GM21390 (cell line): ENCODE measurements around the gene SMIM38.
A peak's percentile ranks its signal among the peaks of the same experiment; 100 is the strongest.

Experiments
- ATAC-seq: cut with Tn5 transposase; IDR thresholded peaks from one replicate; pipeline ENCODE4 v1.9.1; 2021; ENCODE audit not compliant: unreplicated experiment

Gene SMIM38

GRCh38 chr11:69158301-69159149, 2.8 kb downstream of the SMIM38 start:
- ATAC-seq = no peak

- no peak for ATAC-seq
Observed at GRCh38 chr11:69159150-69159852, 3.6 kb downstream of the SMIM38 start.

- no peak for ATAC-seq
Observed at GRCh38 chr11:69160296-69161116, 4.8 kb downstream of the SMIM38 start.

GRCh38 chr11:69161117-69161407, 5.3 kb downstream of the SMIM38 start:
- ATAC-seq = no peak

- no peak for ATAC-seq
Observed at GRCh38 chr11:69162505-69162904, 6.8 kb downstream of the SMIM38 start.

- ATAC-seq = no peak
Observed at GRCh38 chr11:69163842-69164241, 8.1 kb downstream of the SMIM38 start.

GRCh38 chr11:69164824-69165223, 9.1 kb downstream of the SMIM38 start:
- ATAC-seq = no peak

- ATAC-seq = no peak
Observed at GRCh38 chr11:69165775-69166174, 10.0 kb downstream of the SMIM38 start.

- peak; percentile 95 for ATAC-seq
Observed at GRCh38 chr11:69166218-69167115, 10.7 kb downstream of the SMIM38 start.

GRCh38 chr11:69167130-69167915, 11.6 kb downstream of the SMIM38 start:
- ATAC-seq = peak; percentile 7

GRCh38 chr11:69167916-69168691, 12.4 kb downstream of the SMIM38 start:
- no peak for ATAC-seq

- no peak for ATAC-seq
Observed at GRCh38 chr11:69169479-69169878, 13.7 kb downstream of the SMIM38 start.

GRCh38 chr11:69170704-69171103, 15.0 kb downstream of the SMIM38 start:
- no peak for ATAC-seq

- no peak for ATAC-seq
Observed at GRCh38 chr11:69171476-69172240, 15.9 kb downstream of the SMIM38 start.

GRCh38 chr11:69172674-69173073, 16.9 kb downstream of the SMIM38 start:
- no peak for ATAC-seq

- no peak for ATAC-seq
Observed at GRCh38 chr11:69173331-69173730, 17.6 kb downstream of the SMIM38 start.

GRCh38 chr11:69173925-69174581, 18.3 kb downstream of the SMIM38 start:
- ATAC-seq = no peak

- no peak for ATAC-seq
Observed at GRCh38 chr11:69174841-69175240, 19.1 kb downstream of the SMIM38 start.
